ENCODE results near the gene PARP15.
"Not testable (repeated sequence)": the region's sequence is repeated elsewhere in the genome, so short reads cannot be mapped to it uniquely, and the experiment has no call there.

PARP15 gene

DNA sequence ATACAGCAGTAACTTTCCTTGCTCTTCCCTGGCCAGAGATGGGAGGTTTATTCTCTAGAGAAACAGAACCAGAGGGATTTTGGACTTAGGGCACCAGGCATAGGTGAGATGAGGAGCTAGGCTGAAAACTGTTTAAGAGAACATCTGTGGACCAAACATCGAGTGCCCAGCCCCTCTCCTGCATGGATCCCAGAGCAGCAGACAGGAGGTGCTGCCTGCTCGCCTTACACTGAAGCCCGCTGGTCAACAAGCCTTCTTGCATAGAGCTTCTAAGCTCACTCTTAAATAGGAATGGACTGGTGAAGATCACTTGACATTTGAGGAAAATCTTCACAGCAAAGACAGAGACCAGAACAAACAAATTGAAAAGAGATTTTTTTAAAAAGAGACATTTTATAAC is 41.2 kb downstream of the PARP15 start:
- DNase-seq (ENCODE audit: low read depth): no peak

GRCh38 chr3:122619040-122619439 is 41.6 kb downstream of the PARP15 start:
- DNase-seq (ENCODE audit: low read depth): no peak

DNA sequence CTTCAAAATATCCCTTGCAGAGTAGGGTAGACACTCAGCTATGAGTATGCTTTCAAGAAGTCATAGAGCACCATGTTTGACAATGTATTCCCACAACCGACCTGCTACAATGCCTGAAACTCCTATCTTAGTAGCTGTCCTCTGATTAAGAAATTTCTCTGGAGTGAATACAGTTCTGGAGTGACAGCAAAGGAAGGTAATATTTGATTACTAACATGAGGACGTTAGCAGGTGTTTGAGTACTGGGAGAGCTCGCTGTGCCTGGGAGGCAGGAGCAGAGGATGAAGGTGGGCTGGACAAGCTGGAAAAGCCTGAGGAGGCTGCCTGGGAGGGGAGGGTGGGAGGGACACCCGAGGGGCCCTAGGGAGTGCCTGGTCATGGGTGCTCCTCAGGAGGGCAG is 42.9 kb downstream of the PARP15 start:
- no peak for DNase-seq (ENCODE audit: low read depth)

DNA sequence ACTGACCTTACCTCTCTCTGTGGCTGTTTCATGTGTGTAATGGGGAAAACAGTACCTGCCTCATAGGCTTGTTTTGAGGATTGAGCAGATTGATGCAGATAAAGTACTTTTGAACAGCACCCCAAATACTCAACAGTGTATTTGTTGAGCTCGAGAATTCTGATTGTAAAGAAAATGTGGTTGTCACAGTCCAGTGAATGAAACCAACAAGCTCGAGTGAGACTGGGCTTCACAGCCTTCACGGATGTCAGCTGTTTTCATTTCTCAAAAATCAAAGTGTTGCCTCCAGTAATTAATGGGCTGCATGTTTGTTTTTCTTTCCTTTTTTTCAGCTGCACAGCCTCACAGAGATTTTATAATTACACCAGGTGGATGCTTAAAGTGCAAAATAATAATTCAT is 43.7 kb downstream of the PARP15 start:
- DNase-seq (ENCODE audit: low read depth): no peak

DNA sequence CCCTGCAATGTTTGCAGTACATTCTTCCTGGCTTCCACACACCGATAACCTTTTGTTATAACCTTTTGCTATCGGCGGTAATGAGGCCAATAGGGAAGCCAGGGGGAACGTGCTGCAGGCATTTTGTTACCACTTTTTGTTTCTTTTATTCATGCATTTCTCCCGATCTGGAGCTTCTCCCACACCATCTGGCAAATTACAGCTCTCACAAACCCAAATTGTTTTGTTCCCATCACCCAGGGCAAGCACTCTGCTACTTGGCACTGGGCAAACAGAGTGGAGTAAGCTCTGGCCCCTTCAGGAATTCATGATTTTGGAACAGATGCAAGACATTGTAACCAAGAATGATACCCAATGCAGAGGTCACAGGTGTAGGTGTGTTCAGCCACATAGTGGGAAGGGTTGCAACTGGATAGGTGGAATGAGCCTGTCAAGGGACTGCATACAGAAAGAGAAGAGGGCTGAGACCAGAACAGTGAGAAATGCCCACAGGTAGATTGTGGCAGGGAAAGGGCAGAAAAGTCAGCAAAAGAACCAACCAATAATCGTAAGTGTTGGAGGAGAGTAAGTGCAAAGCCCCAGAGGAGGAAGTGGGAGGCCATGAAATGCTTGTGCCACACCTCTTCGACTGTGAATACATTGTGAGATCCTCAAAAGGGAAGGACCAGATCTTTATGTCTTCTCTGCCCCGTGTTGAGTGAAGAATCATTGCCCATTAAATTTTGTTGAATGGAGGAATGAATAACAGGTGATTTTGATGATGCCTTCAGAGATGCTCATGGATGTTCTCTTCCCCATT is 45.8 kb downstream of the PARP15 start:
- DNase-seq (ENCODE audit: low read depth): no peak

DNA sequence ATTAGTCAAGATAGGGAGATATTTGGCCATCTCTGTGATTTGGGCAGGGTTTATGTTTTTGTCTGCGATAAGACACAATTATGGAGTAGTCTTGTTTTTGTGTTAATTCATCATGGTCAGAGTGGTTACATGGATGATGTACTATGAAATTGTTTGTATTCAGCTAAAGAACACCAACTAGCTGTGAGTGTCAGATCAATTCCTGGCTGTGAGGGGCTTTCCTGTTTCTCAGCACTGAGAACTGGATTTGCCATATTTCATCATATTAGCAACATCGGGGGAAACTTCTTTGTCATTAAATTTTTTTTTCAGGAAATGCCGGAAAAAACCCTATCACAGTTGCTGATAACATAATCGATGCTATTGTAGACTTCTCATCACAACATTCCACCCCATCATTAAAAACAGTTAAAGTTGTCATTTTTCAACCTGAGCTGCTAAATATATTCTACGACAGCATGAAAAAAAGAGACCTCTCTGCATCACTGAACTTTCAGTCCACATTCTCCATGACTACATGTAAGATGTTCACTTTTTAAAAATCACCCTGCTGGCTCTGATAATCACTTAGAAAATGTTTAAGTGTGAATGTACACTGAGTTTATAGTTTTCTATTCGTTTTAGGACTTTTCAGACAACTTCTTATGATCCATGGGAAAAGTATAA is 49.2 kb downstream of the PARP15 start:
- no peak for DNase-seq (ENCODE audit: low read depth)

DNA sequence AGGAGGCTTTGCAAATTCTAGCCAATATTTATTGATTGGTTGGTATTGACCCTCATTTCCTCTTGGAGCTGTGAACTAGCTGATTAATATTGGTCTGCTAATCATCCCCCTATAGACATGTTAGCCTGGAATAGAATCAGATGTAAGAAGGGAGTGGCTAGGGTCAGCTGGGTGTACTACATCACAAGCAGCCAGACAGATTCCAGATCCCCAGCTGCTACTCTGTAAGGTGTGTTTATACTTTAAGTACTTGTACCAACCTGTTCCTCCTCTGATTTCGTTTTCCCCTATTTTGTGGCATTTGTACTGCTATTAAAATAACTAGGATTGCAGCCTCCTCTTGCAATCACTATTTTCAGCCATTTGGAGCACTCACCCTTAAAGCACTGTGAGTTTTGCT is 49.9 kb downstream of the PARP15 start:
- DNase-seq (ENCODE audit: low read depth): no peak

DNA sequence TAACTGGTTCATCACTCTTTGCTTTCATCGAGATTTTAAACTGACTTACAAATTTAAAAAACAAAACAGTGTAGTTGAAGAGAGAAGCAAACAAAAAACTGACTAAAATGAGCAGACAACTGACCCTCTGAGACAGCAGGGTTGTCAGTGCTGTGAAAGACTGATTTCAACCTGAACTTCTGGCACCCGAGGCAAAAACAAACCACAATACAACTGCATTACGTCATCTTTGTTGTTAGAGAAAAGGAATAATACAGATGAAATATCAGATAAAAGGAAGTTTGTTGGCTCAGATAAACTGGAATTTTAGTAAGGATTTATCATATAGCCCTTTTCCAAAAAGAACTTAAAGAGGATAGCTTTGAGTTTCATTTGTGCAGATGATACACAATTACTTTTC is 51.1 kb downstream of the PARP15 start:
- no peak for DNase-seq (ENCODE audit: low read depth)

DNA sequence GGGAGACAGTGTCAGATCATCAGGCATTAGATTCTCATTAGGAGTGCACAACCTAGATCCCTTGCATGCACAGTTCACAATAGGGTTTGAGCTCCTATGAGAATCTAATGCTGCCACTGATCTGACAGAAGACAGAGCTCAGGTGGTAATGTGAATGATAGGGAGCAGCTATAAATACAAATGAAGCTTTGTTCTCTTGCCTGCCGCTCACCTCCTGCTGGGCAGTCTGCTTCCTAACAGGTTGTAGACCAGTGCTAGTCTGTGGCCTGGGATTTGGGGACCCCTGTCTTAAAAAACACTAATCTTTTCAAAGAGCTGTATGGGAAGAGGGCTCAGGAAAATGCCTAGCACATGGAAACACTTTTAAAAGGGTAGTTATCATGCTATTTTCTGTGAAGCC is 52.3 kb downstream of the PARP15 start:
- no peak for DNase-seq (ENCODE audit: low read depth)

DNA sequence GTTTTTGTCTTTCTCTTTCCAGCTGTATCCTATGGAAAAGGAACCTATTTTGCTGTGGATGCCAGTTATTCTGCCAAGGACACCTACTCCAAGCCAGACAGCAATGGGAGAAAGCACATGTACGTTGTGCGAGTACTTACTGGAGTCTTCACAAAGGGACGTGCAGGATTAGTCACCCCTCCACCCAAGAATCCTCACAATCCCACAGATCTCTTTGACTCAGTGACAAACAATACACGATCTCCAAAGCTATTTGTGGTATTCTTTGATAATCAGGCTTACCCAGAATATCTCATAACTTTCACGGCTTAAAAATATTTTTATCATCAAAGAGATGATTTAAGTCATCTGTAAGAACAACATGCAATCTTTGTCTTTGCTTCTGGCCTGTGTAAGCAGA is 58.3 kb downstream of the PARP15 start:
- DNase-seq (ENCODE audit: low read depth): no peak

DNA sequence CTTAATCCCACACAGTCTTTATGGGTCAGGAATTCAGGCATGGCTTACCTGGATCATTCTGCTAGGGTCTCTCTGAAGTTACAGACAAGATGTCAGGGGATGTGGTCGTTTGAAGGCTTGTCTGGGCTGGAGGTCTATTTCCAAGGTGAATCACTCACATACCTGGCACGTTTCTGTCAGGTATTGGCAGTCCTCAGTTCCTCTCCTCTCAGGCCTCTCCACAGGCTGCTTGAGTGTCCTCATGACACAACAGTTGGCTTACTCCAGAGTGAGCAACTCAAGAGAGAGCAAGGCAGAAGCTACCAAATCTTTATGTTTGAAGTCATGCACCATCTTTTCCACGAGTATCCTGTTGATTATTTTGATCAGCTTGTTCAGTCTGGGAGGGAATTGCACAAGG is 59.2 kb downstream of the PARP15 start:
- no peak for DNase-seq (ENCODE audit: low read depth)

DNA sequence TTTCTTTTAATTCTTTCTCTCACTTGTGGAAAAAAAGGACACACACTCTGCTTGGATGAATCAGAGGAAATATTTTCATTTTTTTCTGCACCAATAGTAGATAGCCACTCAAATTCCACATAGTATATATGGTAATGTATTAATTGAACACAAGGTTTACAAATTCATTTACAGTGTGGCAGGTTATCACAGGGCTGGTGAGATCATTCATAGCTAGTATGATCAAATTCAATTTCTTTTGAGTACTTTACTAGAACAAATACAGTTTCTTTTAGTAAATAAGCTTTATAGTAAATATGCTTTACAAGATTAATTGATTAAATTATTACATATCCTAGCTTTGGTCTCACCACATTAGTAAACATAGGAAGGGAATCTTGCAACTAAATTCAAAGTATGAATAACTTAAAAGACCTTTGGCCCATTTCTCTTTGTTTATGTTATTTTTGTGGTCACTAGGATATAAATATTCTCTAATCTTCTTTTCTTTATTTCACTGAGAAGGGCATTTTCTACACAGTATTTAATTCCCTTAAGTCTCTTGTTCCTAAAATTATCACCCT is 63.1 kb downstream of the PARP15 start:
- no peak for DNase-seq (ENCODE audit: low read depth)

GRCh38 chr3:122642935-122643334 is 65.5 kb downstream of the PARP15 start:
- DNase-seq (ENCODE audit: low read depth): no peak

DNA sequence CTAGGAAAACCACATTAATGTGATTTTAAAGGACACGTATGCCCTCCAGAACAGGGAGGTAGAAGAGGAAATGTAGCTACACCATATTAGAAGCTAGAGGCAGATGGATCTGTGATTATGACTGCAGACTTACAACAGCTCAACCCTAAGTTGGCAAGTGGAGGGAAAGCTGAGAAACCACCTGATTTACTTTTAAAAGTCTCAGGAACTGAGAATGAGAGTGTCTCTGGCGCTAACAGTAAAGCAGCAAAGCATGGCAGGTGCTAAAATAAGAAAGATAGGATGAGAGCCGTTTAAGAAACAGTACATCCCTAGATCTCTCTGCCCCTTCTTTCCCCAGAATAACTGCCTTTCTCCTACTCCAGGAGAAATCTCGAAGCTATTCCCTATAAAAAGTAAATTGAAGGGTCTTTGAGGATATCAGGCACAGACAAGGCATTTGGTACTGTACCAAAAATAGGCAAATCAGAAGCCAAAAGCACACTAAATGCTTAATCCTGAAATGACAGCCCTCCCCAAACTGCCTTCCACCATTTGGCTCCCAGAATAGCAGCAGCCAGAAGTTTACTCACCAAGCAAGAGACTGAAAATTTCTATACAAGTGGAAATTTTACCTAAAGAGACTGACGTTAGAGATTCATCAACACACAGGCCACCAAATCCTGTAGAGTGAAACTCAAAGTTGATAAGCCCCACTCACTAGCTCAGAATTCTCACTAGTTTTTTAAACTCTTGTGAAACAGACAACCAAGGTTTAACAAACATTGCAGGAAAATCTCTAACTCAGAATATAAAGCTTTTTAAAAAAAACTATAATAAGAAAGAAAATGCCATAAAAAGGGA is 68.9 kb downstream of the PARP15 start:
- DNase-seq (ENCODE audit: low read depth): no peak

GRCh38 chr3:122651233-122651907 is 73.9 kb downstream of the PARP15 start:
- not testable (repeated sequence) for DNase-seq (ENCODE audit: low read depth)

GRCh38 chr3:122651962-122652361 is 74.5 kb downstream of the PARP15 start:
- not testable (repeated sequence) for DNase-seq (ENCODE audit: low read depth)

- DNase-seq (ENCODE audit: low read depth): not testable (repeated sequence)
Observed at GRCh38 chr3:122658336-122658735, 80.9 kb downstream of the PARP15 start.

DNA sequence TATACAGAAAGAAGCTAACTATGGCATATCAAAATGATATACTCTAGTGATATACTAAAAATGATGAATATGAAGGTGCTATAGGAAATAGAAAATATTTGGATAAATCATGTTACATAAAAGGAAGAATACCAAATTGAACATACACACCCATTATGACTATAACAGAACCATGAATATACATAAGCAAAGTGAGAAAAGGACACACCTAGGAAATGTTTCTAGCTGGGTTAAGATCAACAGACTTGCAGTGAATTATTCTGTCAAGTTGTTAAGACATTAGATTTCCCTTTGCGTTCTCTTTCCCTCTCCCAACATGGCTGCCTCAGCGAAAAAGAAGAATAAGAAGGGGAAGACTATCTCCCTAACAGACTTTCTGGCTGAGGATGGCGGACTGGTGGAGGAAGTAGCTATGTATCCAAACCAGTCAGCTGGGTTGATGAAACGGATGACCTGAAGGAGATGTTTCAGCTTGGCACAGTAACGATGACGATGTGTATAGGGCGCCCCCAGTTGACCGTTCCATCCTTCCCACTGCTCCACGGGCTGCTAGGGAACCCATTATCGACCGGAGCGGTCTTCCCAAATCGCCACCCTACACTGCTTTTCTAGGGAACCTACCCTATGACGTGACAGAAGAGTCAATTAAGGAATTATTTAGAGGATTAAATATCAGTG is 83.0 kb downstream of the PARP15 start:
- no peak for DNase-seq (ENCODE audit: low read depth)

DNA sequence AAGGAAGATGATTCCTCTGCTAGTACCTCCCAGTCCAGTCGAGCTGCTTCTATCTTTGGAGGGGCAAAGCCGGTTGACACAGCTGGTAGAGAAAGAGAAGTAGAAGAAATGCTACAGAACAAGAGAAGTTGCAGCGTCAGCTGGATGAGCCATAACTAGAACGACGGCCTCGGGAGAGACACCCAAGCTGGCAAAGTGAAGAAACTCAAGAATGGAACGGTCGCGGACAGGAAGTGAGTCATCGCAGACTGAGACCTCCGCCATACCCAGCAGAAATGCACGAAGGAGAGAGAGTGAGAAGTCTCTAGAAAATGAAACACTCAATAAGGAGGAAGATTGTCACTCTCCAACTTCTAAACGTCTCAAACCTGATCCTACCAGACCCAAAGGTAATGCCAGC is 84.2 kb downstream of the PARP15 start:
- DNase-seq (ENCODE audit: low read depth): no peak

DNA sequence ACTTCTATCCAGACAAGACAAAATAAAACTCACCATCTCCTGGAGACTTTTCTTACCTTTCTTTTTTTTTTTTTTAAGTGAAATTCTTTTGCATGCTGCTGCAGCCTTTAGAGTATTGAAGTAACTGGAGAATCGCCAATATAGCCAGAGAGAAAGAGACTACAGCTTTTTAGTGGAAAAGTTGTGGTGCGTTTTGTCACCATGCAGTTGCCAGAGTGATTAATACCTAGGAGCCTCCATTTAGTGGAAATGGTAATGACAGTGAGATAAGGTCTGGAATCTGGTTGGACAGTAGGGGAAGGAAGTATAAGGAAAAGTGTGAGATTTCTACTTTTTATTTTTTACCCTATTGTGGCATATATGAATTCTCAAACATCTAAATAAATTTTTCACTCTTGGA is 85.1 kb downstream of the PARP15 start:
- DNase-seq (ENCODE audit: low read depth): no peak

GRCh38 chr3:122665226-122665786 is 87.9 kb downstream of the PARP15 start:
- DNase-seq (ENCODE audit: low read depth): no peak

Data from stimulated activated CD8-positive, alpha-beta memory T cell treated with anti-CD3 and anti-CD28 coated beads, Interleukin-12 subunit alpha, Interleukin-12 subunit beta, amount 100 ng/mL, for 1 hour (primary cell).